Omental fat pad (tissue), 4 donors: ENCODE measurements around the gene HAUS1. TPM values are rescaled to one million over a fixed set of nuclear protein-coding genes. Genes with fewer than 3 reads are reported as not detected.
"Not testable (repeated sequence)": the region's sequence is repeated elsewhere in the genome, so short reads cannot be mapped to it uniquely, and the experiment has no call there.

ENCODE experiments used
- ATAC-seq: fragments of 150-250 bp; one replicate; pipeline ENCODE4 v1.9.1; 2016; ENCODE audit warnings: mild to moderate bottlenecking, moderate library complexity; ENCODE audit not compliant: low FRiP score
- DNase-seq: peaks from one replicate; pipeline ENCODE4 v3.0.0-alpha.2; 2019; ENCODE audit warnings: low spot score
- total RNA-seq, 4 donors: library from RNA; depleted of rRNA; stranded (reverse); fragments of >200 nt; gene quantifications; one replicate each; pipeline ENCODE4 v1.1.0, GENCODE V29; 2016
- TF ChIP-seq, protein P1 (sequence below), 3 donors: fragments of 450-650 bp; IDR thresholded peaks; one replicate each; pipeline ENCODE4 v1.5.1; 2016 to 2017; ENCODE audit warnings: antibody characterized with exemption in 3 of 3, mild to moderate bottlenecking in 3 of 3, moderate library complexity in 2 of 3

Gene HAUS1
- total RNA-seq, 4 donors from 2014 or later = 23.4 to 28.5 (median 27.3) TPM

DNA sequence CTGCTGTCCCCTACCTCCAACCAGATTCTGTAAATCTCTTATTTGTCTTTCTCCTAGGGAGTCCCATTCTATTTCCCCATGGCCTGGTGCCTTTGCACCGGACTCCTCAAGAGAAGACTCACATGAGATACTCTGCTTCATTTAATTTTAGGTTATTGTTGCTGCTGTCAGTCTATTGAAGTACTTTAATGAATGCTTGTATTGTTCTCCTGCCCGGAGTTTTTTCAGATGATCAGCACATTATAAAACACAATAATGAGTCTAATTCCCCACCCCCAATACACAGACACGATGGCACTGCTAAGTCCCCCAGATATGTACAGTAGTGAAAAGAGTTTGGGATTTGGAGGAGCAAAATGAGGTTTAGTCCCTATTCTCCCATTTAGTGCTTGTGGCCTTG is 58.9 kb downstream of the HAUS1 start:
- ATAC-seq (no peak), DNase-seq (no peak)
- TF ChIP-seq, protein P1, sequence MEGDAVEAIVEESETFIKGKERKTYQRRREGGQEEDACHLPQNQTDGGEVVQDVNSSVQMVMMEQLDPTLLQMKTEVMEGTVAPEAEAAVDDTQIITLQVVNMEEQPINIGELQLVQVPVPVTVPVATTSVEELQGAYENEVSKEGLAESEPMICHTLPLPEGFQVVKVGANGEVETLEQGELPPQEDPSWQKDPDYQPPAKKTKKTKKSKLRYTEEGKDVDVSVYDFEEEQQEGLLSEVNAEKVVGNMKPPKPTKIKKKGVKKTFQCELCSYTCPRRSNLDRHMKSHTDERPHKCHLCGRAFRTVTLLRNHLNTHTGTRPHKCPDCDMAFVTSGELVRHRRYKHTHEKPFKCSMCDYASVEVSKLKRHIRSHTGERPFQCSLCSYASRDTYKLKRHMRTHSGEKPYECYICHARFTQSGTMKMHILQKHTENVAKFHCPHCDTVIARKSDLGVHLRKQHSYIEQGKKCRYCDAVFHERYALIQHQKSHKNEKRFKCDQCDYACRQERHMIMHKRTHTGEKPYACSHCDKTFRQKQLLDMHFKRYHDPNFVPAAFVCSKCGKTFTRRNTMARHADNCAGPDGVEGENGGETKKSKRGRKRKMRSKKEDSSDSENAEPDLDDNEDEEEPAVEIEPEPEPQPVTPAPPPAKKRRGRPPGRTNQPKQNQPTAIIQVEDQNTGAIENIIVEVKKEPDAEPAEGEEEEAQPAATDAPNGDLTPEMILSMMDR (IDR thresholded peaks at IDR 0.05) = no peak

DNA sequence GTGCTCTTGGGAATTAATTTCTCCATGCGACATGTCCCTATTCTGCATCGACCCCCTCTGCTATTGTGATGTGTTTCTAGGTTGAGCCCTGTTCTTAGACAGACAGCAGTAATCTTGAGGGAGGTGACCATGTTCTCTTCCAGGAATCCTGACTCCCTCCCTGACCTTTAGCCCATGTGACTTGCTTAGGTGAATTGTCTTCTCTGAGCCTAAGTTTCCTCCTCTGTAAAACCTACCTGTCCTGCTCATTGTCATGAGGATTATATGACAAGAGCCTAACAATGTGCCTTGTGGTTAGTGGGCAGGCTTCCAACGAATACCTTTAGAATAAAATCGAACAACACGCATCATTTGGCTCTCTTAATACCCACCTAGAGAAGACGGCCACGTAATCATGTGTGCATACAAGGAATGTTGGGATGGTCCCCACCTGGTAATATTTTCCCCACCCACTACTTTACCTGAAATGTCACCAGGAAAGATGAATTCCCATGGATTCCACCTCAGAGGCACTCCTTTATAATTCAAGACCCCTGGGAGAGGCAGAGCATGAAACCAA is 59.8 kb downstream of the HAUS1 start:
- ATAC-seq = no peak
- TF ChIP-seq, protein P1 (IDR thresholded peaks at IDR 0.05) = no peak

DNA sequence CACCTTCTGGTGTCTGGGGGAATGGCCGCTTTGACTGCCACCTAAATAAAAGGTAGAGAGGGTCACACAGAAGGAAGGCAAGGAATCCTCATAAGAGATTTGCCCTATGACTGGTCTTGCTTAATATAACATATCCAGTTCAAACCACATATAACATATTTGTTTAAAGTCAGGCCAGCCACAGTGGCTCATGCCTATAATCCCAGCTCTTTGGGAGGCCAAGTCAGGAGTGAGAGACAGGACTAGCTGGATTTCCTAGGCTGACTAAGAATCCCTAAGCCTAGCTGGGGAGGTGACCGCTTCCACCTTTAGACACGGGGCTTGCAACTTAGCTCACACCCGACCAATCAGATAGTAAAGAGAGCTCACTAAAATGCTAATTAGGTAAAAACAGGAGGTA is 60.3 kb downstream of the HAUS1 start:
- DNase-seq, ATAC-seq: not testable (repeated sequence)

More for the DNA sequence above, 59.8 kb downstream of the HAUS1 start:
- DNase-seq = no peak

DNA sequence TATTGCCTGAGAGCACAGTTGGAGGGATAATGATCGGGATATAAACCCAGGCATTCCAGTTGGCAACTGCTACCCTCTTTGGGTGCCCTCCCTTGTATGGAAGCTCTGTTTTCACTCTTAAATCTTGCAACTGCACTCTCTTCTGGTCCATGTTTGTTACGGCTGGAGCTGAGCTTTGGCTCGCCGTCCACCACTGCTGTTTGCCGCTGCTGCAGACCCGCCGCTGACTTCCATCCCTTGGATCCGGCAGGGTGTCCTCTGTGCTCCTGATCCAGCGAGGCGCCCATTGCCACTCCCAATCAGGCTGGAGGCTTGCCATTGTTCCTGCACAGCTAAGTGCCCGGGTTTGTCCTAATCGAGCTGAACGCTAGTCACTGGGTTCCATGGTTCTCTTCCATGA is 60.7 kb downstream of the HAUS1 start:
- TF ChIP-seq, protein P1 (IDR thresholded peaks at IDR 0.05) = no peak
- no peak for DNase-seq
- no peak for ATAC-seq

DNA sequence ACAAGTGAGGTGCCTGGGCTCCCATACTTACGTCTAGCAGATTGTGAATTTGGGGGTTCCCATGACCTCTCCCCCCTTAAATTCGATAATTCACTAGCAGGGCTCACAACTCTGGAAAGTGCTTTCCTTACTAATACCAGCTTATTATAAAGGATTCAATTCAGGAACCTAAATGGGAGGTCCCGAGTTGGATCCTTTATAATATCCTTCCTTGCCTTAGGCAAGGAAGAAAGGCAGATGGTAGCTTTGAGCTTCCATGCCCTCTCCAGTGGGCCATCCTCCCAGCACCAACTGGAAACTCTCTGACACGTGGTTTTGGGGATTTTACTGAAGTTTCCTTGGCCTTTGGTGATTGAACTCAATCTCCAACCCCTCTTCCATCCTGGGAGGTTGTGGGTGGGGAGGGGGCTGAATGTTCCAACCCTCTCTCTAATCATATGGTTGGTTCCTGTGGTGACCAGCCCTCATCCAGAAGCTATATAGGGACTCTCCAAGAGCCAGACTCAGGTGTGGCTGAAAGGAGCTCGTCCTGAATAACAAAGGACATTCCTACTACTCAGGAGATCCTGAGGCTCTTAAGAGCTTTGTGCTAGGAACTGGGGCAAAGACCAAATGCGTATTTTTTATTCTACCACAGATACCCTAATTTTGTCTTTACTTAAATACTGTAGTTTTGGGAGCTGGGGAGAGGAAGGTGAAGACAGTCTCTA is 62.2 kb downstream of the HAUS1 start:
- TF ChIP-seq, protein P1 (IDR thresholded peaks at IDR 0.05) = no peak
- DNase-seq (no peak), ATAC-seq (no peak)

DNA sequence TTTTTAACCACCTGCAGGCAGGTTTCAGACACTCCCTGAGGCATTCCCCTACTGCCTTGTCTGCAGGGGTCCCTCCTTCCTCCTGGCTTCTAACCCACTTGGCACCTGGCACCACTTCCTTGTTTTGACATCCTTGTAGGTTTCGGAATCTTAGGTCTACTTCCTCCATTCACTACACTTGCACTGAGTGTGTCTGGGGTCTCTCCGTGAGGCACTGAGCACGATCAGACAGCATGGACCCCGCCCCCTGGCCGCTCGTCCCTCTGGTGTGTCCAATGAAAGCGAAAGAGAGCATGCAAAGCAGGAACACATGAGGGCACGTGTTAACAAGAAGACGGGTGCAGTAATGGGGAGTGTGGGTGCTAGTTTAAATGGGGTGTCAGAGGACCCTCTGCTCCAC is 63.8 kb downstream of the HAUS1 start:
- ATAC-seq (no peak), DNase-seq (no peak)
- TF ChIP-seq, protein P1 (IDR thresholded peaks at IDR 0.05) = no peak

DNA sequence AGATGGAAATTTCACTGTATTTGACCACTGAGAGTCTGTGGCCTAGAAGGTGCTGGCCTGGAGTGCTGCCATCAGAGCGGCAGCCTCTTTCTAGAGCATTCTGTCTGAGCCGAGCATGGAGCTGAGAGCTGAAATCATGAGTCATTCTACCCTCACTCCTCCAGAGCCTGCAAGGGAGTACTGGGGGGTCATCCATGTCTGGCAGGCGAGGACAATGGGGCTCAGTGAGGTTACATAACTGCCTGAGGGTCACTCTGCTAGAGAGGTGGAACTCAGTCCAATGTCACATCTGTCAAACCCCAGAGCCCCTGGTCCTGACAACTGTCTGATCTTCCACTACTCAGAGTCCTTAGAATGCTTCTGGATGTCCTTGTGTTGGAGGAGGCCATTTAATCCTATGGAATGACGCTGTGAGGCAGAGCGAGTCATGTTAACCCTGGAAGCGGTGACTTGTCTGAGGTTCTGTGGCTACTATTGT is 65.3 kb downstream of the HAUS1 start:
- TF ChIP-seq, protein P1 (IDR thresholded peaks at IDR 0.05) = no peak
- DNase-seq (no peak), ATAC-seq (no peak)
